Measurements from ENCODE around the gene ZMYND12.

The ZMYND12 gene

DNA sequence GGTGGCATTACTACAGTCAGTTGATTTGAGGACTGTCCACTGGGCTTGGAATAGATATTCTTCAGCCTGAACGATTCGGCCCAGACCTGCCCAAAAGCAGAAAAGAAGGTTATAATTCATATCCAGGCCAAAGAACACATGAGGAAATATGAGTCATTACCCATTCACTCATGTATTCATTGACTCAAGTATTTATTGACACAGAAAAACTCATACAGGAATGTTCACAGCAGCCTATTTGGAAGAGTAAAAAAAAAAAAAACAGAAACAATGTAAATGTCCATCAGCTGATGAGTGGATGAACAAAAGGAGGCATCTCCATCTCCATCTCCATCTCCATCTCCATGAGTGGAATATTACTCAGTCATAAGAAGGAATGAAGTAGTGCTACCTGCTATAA lies 15.9 kb downstream of the ZMYND12 start:
- no peak for DNase-seq

DNA sequence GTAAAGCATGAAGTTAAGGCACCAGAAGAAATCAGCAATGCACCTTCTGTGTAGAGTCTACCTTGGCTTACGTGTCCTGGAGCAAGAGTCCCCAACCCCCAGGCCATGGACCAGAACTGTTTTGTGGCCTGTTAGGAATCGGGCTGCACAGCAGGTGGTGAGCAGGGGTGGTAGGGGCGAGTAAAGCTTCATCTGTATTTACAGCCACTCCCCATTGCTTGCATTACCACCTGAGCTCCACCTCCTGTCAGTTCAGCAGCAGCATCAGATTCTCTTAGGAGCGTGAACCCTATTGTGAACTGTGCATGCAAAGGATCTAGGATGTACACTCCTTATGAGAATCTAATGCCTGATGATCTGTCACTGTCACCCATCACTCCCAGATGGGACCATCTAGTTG lies 21.5 kb downstream of the ZMYND12 start:
- no peak for DNase-seq

DNA sequence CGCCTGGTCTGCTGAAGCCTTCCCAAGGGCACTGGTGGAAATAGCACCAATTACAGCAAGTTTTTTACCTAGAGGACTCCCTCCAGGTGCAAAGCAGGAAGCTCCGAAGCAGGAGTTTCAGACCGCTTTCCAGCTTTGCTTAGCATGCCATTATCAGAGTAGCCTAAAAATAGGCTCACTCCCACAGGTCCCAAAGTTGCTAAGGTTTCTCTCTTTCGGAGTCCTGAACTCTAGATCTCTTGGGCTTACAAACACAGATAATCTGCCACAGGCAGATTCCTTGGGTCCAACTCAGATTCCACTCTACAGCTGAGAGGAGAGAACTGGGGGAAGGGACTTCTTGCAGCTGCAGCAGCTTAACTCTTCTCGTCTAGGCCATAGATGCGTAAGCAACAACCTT lies 22.5 kb downstream of the ZMYND12 start:
- DNase-seq: no peak

DNA sequence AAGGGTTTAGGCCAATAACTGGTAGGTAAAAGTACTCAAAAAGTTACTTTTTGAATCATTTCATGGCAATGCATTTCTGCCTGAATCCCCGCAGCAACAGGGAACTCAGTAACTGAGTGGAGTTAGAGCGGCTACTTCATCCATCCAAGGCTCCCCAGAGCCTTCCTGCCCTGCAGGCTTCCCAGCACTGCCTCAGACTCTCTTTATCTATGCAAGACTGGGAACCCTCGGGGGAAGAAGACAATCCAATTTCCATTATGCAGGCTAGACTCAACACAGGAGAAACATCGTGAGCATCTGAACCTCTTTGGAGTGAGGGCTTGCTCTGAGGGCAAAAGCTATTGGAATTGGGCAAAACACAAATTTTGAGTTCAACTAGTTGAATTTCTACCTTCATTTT lies 23.1 kb downstream of the ZMYND12 start:
- DNase-seq: no peak

DNA sequence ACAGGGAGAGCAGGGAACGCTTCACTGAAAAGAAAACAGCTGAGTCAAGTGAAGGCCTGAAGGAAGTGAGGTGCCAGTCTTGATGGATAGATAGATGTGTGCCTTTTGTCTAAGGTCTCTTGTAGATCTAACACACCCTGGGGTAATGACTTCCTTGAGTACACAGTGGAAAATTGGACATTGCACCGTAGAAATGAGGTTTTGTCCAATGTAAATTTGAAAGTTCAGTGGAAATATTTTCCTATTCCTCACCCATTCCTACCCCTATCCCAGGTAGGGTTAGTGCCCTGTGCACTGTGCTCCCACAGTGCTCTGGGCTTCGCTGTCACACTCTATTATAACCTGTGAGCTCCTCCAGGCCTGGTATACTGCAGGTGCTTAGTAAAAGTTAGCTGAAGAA lies 24.3 kb downstream of the ZMYND12 start:
- DNase-seq: no peak

DNA sequence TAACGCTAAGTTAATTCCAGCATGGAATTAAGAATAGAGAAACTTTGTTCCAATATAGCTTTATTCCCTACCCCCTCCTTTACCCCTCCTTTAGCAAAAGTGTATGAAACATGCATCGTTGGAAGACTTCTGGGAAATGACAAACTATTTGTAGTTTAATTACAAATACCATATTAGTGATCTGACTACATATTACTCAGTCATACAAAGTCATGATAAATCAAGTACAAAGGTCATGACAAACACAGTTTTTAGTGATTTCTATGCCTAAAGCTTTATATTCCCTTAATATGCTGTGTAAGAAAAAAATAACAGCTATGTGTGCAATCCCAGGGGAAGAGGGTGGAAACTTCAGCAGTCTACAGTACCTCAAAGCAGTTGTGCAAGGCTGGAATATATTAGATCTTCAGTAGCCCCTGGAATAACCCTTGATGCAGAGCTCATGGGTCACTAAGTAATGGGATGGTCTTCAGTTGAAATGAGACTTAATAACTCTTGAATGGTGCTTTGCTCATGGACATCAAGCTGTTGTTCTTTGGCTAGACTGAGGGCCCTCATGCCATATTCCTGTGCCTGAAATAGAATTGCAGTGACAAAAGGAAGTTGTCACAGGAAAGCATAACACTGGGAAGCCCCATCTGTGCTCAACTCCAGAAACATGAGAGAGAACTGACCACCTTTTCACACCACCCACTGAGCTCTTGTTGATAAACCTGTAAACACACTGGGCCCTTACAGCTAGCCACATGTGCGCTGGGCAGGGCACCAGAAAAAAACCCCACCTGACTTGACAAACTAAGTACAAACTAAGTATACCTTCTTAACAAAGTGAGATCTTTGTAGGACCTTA lies 25.3 kb downstream of the ZMYND12 start:
- no peak for DNase-seq

DNA sequence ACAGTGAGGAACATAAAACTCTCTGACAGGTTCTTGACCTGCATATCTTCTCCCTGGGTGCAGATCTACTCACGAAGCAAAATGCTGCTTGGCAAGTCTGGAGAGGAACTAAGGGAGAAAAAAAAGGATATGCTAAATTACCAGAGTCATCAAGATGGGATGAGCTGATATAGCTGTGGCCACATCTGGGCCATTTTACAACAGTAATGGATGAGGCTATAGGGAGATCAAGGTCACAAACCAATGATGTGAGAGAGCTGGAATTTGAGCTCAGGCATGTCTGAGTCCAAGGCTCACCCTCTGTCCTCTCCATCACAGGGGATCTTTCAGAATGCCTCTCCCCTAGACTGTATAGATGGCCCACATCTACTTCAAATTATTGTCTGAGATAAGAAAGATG lies 26.2 kb downstream of the ZMYND12 start:
- DNase-seq: no peak

DNA sequence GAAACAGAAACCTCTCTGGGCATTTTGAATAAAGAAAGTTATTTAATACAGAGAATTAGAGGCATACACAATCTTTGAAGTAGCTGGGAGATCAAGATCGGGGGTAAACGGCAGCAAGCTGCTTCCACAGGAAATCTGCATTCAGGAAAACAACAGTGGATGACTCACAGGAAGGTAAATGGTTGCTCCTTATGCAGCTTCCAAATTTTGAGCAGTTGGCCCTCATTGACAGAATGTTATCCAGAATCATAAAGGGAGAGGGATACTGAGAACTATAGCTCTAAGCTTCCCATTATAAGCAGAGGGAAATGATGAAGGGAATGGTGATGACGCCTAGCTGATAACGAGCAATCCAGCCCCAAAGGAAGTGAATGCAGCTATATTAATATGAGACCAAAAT lies 28.6 kb downstream of the ZMYND12 start:
- DNase-seq: no peak

DNA sequence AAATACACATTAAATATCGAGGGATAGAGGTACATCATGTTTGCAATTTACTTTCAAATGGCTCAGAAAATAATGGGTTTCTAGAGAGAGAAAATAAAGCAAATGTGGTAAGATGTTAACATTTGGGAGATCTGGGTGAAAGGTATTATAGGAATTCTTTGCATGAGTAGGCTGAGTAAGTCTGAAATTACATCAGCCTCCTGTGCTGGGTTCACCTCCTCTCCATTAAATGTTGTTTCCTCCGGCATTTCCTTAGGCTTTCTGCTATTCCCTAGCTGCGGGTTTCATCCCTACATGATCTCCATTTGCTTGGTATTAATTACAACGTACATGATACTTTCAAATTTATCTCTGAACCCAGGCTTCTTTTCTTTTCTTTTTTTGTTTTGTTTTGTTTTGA lies 31.6 kb downstream of the ZMYND12 start:
- DNase-seq: no peak

DNA sequence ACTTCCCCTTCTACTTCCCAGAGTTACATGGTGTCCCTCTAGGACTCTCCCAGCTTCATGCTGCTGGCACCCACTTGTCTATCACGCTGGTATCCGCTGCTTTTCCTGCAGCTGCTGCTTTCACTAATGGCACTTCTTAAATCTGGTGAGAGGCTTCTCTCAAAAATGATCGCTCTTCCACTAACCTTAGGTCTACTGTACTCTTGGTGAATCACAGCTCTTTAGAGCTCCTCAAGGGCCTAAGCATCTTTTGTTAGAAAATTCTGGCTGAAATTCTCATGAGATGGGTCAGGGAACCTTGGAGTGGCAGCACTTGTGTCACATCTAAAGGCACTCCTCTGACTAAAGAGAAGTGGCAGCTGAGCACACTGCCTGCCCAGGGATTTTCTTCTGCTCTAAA lies 32.1 kb downstream of the ZMYND12 start:
- DNase-seq: no peak

DNA sequence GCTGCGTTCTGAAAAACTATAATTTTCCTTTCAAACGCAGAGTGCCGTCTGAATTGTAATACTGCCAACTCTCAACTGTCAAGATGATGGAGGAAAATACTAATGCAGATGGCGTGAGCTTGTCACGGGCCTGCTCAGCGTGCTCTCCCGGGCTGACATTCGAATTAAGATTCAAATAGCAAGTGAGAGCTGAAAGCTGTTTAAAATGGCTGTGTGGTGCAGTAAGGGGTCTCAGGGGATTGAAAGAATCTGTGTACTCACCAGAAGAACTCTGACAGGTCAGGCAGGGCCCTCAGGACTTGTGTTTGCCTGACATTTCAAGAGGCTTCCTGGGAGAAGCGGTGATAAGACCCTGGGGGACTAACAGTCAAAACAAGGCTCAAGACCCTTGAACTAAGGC lies 33.1 kb downstream of the ZMYND12 start:
- DNase-seq: no peak

DNA sequence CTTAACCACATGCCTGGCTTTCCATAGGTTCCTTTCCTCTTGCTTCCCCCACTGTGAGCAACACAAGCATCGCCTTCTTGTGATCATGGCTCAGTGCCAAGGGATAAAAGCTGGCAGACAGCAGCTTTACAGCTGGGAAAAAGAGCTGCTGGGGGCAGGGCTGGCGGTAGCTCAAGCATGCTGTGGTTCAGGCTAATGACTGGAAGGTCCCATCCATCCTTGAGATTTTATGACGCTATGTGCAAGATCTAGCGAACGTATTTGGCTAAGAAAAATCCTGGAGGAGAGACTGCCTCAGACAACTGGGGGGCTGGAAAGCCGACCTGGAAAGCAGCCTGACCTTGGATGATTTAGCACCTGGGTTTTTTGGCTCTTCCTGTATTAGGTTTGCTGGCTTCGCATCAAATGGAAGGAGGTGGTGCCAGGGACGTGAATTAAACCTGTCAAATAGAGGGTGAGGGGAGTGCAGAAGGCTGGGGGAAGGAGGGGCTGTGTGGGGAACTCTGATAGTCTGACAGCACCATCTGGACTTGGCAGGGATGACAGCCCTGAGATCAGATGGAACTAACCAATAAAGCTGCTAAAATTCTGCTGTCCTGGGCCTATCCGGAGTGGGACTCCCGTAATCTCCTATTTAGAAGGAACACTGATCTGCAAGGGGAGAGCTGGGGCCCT lies 34.8 kb downstream of the ZMYND12 start:
- DNase-seq: no peak

DNA sequence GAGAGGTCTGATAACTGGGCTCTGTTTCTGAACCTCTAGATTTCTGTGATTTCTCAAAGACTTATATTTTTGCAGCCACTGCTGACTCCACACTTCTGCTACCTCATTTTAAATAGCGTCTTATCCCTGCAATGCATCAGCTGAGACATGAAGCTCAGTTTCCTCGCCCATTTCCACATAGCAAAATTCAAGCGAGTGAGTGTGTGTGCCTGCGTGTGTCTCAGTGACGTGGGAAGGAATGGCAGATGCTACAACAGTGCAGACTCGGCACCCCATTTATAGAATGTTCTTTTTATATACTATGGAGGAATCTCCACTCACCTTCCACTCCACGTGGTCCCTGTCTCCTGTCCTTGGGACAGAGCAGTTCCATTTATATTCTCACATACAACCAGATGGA lies 35.7 kb downstream of the ZMYND12 start:
- no peak for DNase-seq

DNA sequence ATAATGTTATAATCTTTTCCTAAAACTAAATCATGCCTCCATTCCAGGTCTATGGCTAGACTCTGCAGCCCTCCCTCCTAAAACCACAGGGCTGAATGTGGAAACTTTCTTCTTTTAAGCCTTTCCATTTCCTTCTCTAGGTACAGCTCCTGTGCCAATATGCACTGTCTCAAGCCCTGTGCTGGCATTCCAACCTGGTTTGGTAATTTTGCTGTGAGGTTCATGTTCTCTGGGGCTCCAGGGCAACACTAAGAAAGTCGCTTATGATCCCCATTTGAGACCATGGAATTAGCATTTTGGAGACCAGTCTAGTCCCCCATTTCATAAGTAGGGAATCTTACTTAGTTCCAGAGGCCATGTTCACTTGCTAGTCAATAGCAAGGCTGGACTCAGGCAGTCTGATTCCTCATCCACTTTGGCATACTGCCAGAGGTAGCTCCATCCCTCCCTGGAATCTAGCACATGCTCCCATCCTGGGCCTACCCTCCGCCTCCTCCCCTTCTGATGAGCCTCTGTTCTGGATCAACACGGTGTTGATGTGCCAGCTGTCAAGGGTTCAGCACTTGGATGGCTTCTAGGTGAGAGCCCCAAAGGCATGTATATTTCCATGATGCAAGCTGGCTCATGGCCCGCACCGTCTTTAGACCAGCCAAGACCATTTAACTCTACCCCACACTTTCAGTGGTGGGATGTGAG lies 36.5 kb downstream of the ZMYND12 start:
- DNase-seq: no peak

DNA sequence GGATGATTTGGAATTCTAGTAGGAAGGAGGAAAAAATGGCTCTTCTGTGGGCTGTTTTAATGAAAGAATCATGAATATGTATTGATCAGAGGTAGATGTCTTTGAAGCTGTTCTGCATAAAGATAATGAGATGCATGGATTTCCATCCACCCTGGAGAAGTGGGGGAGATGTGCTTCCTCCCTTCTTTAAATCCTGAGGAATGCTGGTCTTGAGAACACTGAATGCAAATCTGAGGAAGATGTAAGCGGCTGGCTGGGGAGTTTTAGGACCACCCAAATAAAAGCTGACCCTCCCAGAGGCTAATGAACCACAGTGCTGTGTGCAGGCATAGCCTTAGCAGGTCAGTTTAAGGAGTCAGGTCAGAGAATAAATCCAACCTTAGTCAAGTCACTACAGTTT lies 37.3 kb downstream of the ZMYND12 start:
- no peak for DNase-seq

DNA sequence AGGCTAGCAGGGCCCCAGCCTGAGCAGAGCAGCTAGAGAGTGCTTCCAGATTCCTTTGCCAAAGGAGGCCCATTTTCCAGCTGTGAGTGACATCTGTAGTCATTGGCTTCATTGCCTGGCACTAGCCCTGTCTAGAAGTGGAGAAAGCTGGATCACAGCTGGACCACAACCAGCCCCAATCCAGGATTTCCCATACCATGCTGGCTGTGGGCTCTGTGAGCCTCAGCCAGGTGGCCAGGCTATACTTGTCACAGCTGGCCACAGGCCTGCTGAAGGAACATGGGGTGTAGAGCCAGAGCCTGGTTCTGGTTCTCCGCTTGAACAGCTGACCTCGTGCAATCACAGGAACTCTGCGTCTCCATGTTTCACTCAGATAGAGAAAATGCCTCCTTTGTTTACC lies 38.7 kb downstream of the ZMYND12 start:
- DNase-seq: no peak

DNA sequence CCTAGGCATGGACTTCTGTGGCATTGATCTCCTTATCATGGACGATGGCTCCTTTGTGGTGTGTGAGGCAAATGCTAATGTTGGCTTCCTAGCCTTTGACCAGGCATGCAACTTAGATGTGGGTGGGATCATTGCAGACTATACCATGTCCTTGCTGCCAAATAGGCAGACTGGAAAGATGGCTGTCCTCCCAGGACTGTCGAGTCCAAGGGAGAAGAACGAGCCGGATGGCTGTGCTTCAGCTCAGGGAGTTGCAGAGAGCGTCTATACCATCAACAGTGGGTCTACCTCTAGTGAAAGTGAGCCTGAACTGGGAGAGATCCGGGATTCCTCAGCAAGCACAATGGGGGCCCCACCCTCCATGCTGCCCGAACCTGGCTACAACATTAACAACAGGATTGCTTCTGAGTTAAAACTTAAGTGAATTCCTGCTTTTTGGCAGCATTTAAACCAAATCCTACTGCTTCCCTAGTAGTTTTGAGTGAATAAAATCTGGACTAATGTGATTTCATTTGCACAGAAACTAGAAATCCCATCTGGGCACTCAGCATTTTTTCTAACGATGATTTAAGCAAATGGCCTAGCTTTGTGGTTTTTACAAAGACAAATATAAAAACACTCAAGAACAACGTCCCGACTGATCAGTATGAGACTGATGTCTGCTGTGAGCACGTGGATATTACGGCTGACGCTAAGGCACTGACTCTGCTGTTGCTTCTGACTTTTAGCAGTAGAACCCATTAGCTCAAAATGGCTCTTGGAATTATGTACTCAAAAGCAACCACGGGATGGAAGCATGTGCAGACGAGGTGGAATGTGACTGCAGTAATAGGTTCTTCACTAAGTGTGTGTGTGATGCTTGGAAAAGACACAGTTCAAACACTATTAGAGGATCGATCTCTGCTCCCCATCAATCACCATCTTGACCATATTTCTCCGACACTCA lies 41.0 kb downstream of the ZMYND12 start:
- DNase-seq: no peak

DNA sequence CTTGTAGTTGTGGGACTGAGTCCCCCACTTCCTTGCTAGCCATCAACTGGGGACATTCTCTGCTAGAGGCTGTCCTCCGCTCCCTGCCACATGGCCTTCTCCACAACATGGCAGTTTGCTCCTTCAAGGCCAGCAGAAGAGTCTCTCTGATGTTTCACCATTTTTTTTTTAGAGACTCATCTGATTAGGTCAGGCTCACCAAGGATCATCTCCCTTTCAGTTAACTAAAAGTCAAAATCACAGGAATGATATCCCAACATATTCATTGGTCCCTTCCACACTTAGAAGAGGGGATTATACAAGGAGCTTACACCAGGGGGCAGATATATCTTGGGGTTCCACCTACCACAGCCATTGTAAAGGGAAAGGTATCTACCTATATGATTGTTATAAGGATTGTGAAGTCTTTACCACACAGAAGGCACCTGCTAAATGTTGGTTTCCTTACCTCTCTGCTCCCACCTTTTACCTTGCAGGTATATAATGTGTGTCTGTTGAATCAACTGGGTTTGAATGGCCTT lies 51.9 kb downstream of the ZMYND12 start:
- no peak for DNase-seq

DNA sequence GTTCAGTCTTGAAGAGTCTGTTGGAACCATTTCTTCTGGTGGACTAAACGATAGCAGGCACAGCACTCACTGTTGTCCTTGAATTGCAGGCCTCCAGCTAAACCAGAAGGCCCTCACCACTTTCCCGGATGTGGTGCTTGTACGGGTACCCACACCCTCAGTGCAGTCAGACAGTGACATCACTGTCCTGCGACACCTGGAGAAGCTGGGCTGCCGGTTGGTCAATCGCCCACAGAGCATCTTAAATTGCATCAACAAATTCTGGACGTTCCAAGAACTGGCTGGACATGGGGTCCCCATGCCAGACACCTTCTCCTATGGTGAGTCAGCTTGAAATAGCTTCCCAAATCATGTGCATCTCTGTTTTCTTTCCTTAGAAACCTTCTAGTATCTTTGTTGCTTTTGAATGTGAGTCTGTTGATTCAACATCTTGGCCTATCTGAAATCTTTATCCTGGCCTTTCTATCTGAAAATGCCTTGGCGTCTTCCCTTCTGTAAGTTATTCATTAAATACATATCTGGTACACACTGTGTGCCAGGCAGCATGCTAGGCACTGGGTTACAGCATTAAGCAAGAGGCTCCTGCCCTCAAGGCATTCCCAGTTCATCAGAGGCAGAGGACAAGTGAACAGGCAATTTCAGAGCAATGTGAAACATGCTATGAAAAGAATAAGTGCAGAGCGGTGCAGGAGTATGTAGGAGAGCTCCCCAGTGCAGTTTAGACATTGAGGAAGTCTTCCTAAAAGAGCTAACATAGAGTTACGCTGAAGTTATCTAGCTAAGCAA lies 56.3 kb downstream of the ZMYND12 start:
- peak; percentile 78 for DNase-seq

DNA sequence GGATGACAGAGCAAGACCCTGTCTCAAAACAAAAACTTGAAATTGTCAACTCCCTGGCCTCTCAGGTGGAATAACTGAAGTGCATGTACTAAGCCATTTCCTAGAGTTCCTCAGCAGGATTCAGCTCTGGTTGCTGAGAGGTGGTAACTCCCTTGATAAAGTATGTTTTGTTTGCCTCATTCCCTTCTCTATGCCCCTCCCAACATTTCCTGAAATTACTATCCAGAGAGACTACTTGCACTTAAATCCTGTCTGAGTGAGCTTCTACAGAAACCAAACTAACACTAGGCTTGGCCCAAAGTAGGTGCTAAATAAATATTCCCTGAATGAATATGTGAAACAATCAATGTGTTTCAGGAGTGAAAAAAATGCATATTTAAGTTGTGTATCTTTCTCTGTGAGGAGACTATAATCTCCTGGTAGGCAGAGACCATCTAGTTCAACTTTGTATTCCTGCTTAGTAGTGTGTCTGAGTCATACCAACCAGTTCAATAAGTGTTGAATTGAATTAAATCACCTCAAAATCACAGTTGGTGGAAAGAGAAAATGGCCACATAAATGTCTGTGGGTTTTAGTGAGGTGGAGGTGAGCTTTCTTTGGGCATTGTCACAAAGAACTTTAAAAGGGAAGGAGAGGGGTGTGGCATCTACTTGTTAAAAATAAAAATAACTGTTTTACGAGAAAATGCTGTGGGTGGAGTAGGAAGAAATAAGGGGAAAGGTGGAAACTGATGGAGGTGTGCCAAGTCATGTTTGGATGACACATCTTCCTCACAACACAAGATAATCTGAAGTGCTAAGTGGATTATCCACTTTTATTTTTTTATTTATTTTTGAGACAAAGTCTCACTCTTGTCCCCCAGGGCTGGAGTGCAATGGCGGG lies 62.6 kb downstream of the ZMYND12 start:
- no peak for DNase-seq

DNA sequence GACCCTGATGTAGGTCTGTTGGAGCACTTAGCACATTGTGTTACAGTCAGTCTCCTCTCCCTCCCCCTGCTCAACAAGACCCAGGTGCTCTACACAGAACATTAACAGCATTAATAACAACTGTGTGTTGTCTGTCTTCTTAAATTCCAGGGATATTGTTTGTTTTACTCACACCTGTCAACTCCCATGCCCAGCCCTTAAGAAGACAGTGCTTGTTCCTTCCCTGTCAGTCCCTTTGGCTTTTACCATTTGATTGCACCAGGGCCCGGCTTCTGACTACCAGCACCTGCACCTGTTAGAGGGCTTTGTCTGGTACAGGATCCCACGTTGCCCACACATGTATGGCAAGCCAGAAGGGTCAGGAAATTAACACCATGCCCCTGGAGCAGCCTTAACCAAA lies 63.6 kb downstream of the ZMYND12 start:
- DNase-seq: no peak
